ENCODE data around the gene CHRNB2. TPM values are rescaled to one million over a fixed set of nuclear protein-coding genes. Genes with fewer than 3 reads are reported as not detected.

The CHRNB2 gene
- total RNA-seq, 1 donor from 2014 or later = 2.7 TPM

GRCh38 chr1:154607106-154607608 lies 39.6 kb downstream of the CHRNB2 start:
- H3K27ac Mint-ChIP-seq = peak overlapping the region; percentile 96
- TF ChIP-seq CTCF (IDR thresholded peaks at IDR 0.05; ENCODE audit: unreplicated experiment) = no peak

GRCh38 chr1:154607609-154608396 lies 40.2 kb downstream of the CHRNB2 start, which contains the start of gene ADAR:
Gene ADAR (minus strand): TSS chr1:154608186. CDS start chr1:154608006, 180 bp downstream.
- DNase-seq (ENCODE audit: low spot score, unreplicated experiment) = peak; percentile 54
- Mint-ChIP-seq H3K9me3 (ENCODE audit: low read depth) (no peaks in the 10 kb centered on the region), H3K4me1 (ENCODE audit: low read depth) (peaks cover 15% of the 10 kb centered on the region), H3K4me3 (ENCODE audit: low read depth) (peak within 1 kb of the TSS; percentile 84), H3K27me3 (no peaks in the 10 kb centered on the region), H3K36me3 (ENCODE audit: insufficient read depth) (no peaks in the 10 kb centered on the region), H3K27ac (peak within 1 kb of the TSS; percentile 96)
- no peak for TF ChIP-seq CTCF (IDR thresholded peaks at IDR 0.05; ENCODE audit: unreplicated experiment)

More at GRCh38 chr1:154607106-154607608, 39.6 kb downstream of the CHRNB2 start:
- DNase-seq (ENCODE audit: low spot score, unreplicated experiment) = no peak
- no peaks in the 10 kb centered on the region for H3K9me3 Mint-ChIP-seq (ENCODE audit: low read depth)
- H3K36me3 Mint-ChIP-seq (ENCODE audit: insufficient read depth) = no peaks in the 10 kb centered on the region
- no peaks in the 10 kb centered on the region for H3K27me3 Mint-ChIP-seq
- peaks cover 15% of the 10 kb centered on the region for H3K4me1 Mint-ChIP-seq (ENCODE audit: low read depth)
- H3K4me3 Mint-ChIP-seq (ENCODE audit: low read depth) = peak overlapping the region; percentile 84

DNA sequence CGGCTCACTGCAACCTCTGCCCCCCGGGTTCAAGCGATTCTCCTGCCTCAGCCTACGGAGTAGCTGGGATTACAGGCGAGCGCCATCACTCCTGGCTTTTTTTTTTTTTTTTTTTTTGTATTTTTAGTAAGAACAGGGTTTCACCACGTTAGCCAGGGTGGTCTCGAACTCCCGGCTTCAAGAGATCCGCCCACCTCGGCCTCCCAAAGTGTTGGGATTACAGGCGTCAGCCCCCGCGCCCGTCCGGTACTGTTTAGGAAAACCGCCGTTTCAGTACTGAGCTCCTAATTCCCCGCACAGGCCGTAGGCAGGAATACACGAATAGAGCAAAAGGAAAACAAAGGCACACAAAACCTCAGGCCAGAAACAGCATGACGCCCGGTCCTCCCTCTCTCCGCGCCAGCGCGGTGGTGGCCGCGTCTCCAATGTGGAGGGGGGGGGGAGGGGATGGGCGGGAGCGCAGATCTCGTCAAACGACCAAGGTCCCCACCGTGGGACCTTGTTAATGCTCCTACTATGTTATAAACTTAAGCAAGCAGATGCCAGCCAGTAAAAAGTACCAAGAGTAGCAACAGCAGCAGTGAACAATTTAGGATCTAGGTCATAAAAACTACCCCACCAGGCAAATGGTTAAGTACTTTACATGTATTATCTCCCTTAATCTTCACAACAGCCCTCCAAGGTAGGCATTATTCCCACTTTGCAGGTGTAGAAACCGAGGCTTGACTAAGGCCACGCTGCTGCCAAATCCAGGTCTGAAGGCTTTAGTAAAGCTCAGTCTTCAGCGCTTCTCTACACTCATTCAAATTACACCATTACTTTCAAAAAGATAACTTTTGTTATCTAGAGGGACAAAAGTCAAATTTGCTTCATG lies 41.1 kb downstream of the CHRNB2 start:
- H3K36me3 Mint-ChIP-seq (ENCODE audit: insufficient read depth) = no peaks in the 10 kb centered on the region
- peaks cover 15% of the 10 kb centered on the region for H3K4me1 Mint-ChIP-seq (ENCODE audit: low read depth)
- peak overlapping the region; percentile 84 for H3K4me3 Mint-ChIP-seq (ENCODE audit: low read depth)
- no peak for TF ChIP-seq CTCF (IDR thresholded peaks at IDR 0.05; ENCODE audit: unreplicated experiment)
- H3K27me3 Mint-ChIP-seq = no peaks in the 10 kb centered on the region
- no peaks in the 10 kb centered on the region for H3K9me3 Mint-ChIP-seq (ENCODE audit: low read depth)
- DNase-seq (ENCODE audit: low spot score, unreplicated experiment) = peak; percentile 31
- peak overlapping the region; percentile 96 for H3K27ac Mint-ChIP-seq

DNA sequence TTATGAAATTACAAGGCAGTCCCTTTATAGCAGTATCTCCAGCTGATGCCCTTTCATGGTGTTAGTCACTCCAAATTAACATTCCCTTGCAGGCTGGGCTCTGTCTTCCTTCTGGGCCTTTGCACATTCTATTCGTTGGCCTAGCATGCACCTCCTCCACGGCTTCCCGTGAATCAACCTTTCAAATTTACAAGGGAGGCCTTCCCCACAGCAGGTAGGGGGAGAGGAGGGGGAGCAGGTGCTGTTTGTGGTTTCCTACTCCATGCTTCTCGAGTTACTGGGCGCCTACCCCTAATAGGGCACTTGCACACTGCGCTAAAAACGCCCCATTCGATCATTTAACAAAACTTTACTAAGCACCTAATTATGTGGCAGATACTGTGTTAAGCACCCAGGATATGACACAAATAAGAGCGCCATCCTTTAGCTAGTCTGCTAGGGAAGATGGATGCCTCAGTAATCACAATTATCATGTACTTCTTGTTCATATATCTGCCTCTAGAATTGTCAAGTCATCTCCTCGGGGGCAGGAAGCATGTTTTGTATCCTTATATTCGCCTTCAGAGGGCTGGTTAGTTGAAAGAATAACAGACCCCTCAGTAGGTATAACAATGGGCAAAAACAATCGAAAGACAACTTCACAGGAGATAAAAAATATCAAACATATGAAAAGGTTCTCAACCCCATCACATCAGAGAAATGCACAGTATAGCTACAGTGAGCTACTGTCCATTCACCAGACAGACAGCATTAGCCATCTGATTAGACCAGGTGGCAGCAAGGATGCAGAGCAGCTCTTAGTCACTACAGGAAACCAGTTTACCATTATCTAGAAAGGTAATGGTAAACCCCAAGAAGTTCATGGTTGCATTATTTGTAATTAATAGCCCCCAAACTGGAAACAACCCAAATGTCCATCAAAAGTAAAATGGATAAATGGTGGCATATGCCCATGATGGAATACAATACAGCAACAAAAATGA lies 42.1 kb downstream of the CHRNB2 start:
- H3K36me3 Mint-ChIP-seq (ENCODE audit: insufficient read depth) = no peaks in the 10 kb centered on the region
- no peaks in the 10 kb centered on the region for H3K27me3 Mint-ChIP-seq
- TF ChIP-seq CTCF (IDR thresholded peaks at IDR 0.05; ENCODE audit: unreplicated experiment) = no peak
- peak overlapping the region; percentile 84 for H3K4me3 Mint-ChIP-seq (ENCODE audit: low read depth)
- no peaks in the 10 kb centered on the region for H3K9me3 Mint-ChIP-seq (ENCODE audit: low read depth)
- DNase-seq (ENCODE audit: low spot score, unreplicated experiment) = no peak
- peak overlapping the region; percentile 88 for H3K27ac Mint-ChIP-seq
- H3K4me1 Mint-ChIP-seq (ENCODE audit: low read depth) = peaks cover 15% of the 10 kb centered on the region

All from progenitor cell of endocrine pancreas (in vitro differentiated cells).